Endothelial cell of umbilical vein (primary cell): Measurements from ENCODE around the gene ANKRD13B.

Experiments used
- EZH2 ChIP-seq: IDR thresholded peaks from 2 replicates; pipeline ENCODE4 v1.6.1; 2012; ENCODE audit warnings: borderline replicate concordance, low read depth, mild to moderate bottlenecking, moderate library complexity, low read length, inconsistent platforms; ENCODE audit not compliant: severe bottlenecking
- POLR2A ChIP-seq: IDR thresholded peaks from 2 replicates; pipeline ENCODE4 v1.6.1; 2012; ENCODE audit warnings: low read depth, mild to moderate bottlenecking, control low read depth, low read length
- POLR2AphosphoS5 ChIP-seq: IDR thresholded peaks from 2 replicates; pipeline ENCODE4 v1.6.1; 2012; ENCODE audit warnings: low read depth, mild to moderate bottlenecking, control low read depth, low read length, moderate library complexity; ENCODE audit not compliant: insufficient read depth

- TF ChIP-seq POLR2A, result no peak
- no peak for TF ChIP-seq EZH2
- no peak for TF ChIP-seq POLR2AphosphoS5
Measured at GRCh38 chr17:29617125-29617480, 24.2 kb downstream of the ANKRD13B start.
